Measurements from ENCODE around the gene B4GALNT2. TPM values are rescaled to one million over a fixed set of nuclear protein-coding genes. Genes with fewer than 3 reads are reported as not detected.

Gene B4GALNT2
- total and polyA plus RNA-seq, 2 of the 13 experiments (the other 11 are each of a cell fraction or from before 2014, with no cell fraction given): not detected

DNA sequence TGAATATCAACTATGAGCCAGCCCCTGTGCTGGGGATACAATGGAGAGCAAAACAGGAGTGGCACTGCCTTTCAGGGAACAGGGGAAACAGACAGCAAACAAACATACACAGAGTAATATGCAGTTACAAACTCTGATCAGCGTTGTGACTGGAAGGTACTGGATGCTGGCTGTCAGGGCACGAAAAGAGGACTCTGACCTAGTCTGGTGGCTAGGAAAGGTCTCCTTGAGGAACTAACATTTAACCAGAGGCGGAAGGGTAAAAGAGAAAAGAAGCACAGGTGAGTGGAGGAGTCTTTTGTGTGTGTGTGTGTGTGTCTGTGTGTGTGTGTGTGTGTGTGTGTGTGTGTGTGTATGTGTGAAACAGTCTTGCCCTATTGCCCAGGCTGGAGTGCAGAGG lies 12.4 kb upstream of the B4GALNT2 start (continued):
- TF ChIP-seq, protein P1, sequence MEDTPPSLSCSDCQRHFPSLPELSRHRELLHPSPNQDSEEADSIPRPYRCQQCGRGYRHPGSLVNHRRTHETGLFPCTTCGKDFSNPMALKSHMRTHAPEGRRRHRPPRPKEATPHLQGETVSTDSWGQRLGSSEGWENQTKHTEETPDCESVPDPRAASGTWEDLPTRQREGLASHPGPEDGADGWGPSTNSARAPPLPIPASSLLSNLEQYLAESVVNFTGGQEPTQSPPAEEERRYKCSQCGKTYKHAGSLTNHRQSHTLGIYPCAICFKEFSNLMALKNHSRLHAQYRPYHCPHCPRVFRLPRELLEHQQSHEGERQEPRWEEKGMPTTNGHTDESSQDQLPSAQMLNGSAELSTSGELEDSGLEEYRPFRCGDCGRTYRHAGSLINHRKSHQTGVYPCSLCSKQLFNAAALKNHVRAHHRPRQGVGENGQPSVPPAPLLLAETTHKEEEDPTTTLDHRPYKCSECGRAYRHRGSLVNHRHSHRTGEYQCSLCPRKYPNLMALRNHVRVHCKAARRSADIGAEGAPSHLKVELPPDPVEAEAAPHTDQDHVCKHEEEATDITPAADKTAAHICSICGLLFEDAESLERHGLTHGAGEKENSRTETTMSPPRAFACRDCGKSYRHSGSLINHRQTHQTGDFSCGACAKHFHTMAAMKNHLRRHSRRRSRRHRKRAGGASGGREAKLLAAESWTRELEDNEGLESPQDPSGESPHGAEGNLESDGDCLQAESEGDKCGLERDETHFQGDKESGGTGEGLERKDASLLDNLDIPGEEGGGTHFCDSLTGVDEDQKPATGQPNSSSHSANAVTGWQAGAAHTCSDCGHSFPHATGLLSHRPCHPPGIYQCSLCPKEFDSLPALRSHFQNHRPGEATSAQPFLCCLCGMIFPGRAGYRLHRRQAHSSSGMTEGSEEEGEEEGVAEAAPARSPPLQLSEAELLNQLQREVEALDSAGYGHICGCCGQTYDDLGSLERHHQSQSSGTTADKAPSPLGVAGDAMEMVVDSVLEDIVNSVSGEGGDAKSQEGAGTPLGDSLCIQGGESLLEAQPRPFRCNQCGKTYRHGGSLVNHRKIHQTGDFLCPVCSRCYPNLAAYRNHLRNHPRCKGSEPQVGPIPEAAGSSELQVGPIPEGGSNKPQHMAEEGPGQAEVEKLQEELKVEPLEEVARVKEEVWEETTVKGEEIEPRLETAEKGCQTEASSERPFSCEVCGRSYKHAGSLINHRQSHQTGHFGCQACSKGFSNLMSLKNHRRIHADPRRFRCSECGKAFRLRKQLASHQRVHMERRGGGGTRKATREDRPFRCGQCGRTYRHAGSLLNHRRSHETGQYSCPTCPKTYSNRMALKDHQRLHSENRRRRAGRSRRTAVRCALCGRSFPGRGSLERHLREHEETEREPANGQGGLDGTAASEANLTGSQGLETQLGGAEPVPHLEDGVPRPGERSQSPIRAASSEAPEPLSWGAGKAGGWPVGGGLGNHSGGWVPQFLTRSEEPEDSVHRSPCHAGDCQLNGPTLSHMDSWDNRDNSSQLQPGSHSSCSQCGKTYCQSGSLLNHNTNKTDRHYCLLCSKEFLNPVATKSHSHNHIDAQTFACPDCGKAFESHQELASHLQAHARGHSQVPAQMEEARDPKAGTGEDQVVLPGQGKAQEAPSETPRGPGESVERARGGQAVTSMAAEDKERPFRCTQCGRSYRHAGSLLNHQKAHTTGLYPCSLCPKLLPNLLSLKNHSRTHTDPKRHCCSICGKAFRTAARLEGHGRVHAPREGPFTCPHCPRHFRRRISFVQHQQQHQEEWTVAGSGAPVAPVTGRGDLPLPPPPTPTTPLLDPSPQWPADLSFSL (CRISPR knock-in tag; IDR thresholded peaks at IDR 0.05): peak; percentile 34; the same call in 1 of the 2 replicates

DNA sequence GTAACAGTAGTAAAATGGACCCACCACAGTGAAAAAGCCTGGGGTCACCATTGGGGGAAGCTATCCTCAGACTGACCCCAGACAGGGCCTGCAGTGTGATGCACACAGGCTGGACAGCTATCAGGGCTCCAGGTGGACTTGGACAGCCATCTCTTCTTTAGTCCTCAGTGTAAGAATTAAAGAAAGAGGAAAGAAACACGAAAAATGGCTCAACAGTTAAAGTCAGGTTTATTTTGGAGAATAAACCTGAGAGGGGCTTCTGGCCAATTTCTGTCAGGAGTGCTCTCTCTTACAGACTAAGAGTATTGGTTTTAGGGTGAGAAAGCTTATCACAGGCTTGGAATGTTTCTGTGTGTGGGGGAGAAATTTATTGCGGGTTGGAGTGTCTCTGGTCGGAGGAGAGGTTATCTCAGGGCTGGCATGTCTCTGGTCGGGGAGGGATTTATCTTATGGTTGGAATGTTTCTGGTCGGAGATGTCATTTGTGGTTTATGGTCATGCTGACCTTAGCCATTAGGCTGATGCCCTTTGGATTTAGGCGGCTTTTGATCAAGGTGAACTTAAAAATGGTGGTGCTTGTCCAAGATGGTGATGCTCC lies 10.8 kb upstream of the B4GALNT2 start:
- TF ChIP-seq, protein P2, sequence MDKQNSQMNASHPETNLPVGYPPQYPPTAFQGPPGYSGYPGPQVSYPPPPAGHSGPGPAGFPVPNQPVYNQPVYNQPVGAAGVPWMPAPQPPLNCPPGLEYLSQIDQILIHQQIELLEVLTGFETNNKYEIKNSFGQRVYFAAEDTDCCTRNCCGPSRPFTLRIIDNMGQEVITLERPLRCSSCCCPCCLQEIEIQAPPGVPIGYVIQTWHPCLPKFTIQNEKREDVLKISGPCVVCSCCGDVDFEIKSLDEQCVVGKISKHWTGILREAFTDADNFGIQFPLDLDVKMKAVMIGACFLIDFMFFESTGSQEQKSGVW (CRISPR knock-in tag; IDR thresholded peaks at IDR 0.05; ENCODE audit: borderline replicate concordance): no peak
- TF ChIP-seq ZNF850 (CRISPR knock-in tag; conservative IDR thresholded peaks at IDR 0.05): peak; percentile 99; the same call in 1 of the 2 replicates
- peaks cover 2 to 7% of the 10 kb centered on the region in 2 experiments; a peak in 2 of 5 replicates for H3K27me3 ChIP-seq (ENCODE audit: control insufficient read depth in 1 of 2, insufficient read depth in 2 of 2, low read length in 2 of 2)
- H2AFZ ChIP-seq (ENCODE audit: low read length): no peak overlapping the region
- peaks cover 8% of the 10 kb centered on the region for H3K4me1 ChIP-seq (ENCODE audit: insufficient read depth, low read length)
- no peaks in the 10 kb centered on the region for H3K36me3 ChIP-seq (replicated peaks in 1 of 2; ENCODE audit: control insufficient read depth in 1 of 2, insufficient read depth in 2 of 2, low read length in 2 of 2)
- H3K9me3 ChIP-seq (ENCODE audit: low read length): peaks cover 6% of the 10 kb centered on the region
- H4K20me1 ChIP-seq (ENCODE audit: insufficient read depth, low read length): no peaks in the 10 kb centered on the region
- no peak for DNase-seq (ENCODE audit: low spot score)
- no peak overlapping the region for H3K27ac ChIP-seq (ENCODE audit: extremely low read length, insufficient read depth, low read length)
- no peak overlapping the region for H3K4me3 ChIP-seq (replicated peaks in 1 of 3; ENCODE audit: insufficient read depth in 1 of 3, low read depth in 2 of 3, low read length in 3 of 3)
- FAIRE-seq: no peak
- ChIA-PET POLR2A (no interaction called here), CTCF (ENCODE audit: low intra/inter-chr PET ratio, low total read pairs) (no interaction called here)
- intact Hi-C loops (cut with micrococcal nuclease; ENCODE audit: unreplicated experiment): no loop called here
- no peak overlapping the region for H3K9ac ChIP-seq (ENCODE audit: insufficient read depth, low read depth, low read length)
- no peak for ATAC-seq
- 2% methylated on average over 6 of the region's 6 CpGs for WGBS (ENCODE audit: low lambda C conversion rate)
- no peaks in the 10 kb centered on the region for H3K79me2 ChIP-seq (ENCODE audit: insufficient read depth, low read length)
- H3K4me2 ChIP-seq (ENCODE audit: low read depth, low read length): no peak overlapping the region
- in situ Hi-C loops (cut with HindIII; ENCODE audit: extremely low pct_ligation_motif_present, low pct_unique_long_range_greater_than_20kb): no loop called here
- no TSS peak for BruUV-seq (replicated peaks)
